ENCODE data around the gene STK38.

DNA sequence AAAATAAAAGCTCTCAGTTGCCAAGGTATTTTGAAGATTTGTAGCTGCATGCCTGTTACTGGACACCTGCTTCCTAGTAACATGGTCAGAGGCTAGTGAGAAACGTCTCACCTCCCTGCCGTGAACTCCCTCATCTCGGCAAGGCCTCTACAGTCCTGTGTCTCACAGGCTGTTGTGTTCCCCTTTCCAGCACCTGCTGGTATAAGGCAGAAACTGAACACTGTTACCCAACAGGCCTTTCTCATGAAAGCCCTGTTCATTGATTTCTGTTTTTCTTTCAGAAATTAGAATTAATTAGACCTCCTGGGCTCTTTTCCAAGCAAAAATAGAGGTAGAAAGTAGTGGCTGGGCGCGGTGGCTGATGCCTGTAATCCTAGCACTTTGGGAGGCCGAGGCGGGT, 29.3 kb upstream of the STK38 start:
- TF ChIP-seq, protein P1, sequence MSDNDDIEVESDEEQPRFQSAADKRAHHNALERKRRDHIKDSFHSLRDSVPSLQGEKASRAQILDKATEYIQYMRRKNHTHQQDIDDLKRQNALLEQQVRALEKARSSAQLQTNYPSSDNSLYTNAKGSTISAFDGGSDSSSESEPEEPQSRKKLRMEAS (IDR thresholded peaks at IDR 0.05), result no peak
- TF ChIP-seq NFE2L2 (conservative IDR thresholded peaks at IDR 0.05; ENCODE audit: low read length) (no peak), NR3C1 (IDR thresholded peaks at IDR 0.05) (no peak), RAD21 (conservative IDR thresholded peaks at IDR 0.05 in 1 of 2, IDR thresholded peaks at IDR 0.05 in 1 of 2) (no peak), HDAC2 (IDR thresholded peaks at IDR 0.05) (no peak)
- TF ChIP-seq, protein P2, sequence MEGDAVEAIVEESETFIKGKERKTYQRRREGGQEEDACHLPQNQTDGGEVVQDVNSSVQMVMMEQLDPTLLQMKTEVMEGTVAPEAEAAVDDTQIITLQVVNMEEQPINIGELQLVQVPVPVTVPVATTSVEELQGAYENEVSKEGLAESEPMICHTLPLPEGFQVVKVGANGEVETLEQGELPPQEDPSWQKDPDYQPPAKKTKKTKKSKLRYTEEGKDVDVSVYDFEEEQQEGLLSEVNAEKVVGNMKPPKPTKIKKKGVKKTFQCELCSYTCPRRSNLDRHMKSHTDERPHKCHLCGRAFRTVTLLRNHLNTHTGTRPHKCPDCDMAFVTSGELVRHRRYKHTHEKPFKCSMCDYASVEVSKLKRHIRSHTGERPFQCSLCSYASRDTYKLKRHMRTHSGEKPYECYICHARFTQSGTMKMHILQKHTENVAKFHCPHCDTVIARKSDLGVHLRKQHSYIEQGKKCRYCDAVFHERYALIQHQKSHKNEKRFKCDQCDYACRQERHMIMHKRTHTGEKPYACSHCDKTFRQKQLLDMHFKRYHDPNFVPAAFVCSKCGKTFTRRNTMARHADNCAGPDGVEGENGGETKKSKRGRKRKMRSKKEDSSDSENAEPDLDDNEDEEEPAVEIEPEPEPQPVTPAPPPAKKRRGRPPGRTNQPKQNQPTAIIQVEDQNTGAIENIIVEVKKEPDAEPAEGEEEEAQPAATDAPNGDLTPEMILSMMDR (IDR thresholded peaks at IDR 0.05), result no peak

Data from A549 (cell line).